Kidney (tissue), 14 donors: Measurements from ENCODE around the gene TMEM255B. TPM values are rescaled to one million over a fixed set of nuclear protein-coding genes. Genes with fewer than 3 reads are reported as not detected.

ENCODE experiments used
- DNase-seq, 5 donors: peaks; one replicate each; pipeline ENCODE4 v3.0.0-alpha.2; 2013 to 2020
- FAIRE-seq: peaks from 2 replicates; lab custom pipeline; 2012; peaks lifted over from hg19 to GRCh38; lab: Jason Lieb, UNC
- H3K27ac ChIP-seq, 2 donors: one replicate each; pipeline ENCODE4 v1.7.0; 2013; ENCODE audit warnings: low read depth in 2 of 2, low read length in 2 of 2, inconsistent platforms in 1 of 2
- H3K27me3 ChIP-seq: one replicate; pipeline ENCODE4 v1.7.1; 2013; ENCODE audit warnings: low read length, inconsistent platforms; ENCODE audit not compliant: control insufficient read depth, insufficient read depth
- H3K36me3 ChIP-seq, 3 donors: one replicate each; pipeline versions ENCODE4 v1.7.0 to v1.7.1; 2013; ENCODE audit warnings: low read length in 3 of 3, control low read depth in 1 of 3, inconsistent platforms in 1 of 3; ENCODE audit not compliant: insufficient read depth in 3 of 3, control insufficient read depth in 2 of 3
- H3K4me1 ChIP-seq, 3 donors: one replicate each; pipeline versions ENCODE4 v1.7.0 to v1.7.1; 2013; ENCODE audit warnings: low read length in 3 of 3, inconsistent platforms in 1 of 3, low read depth in 1 of 3; ENCODE audit not compliant: control insufficient read depth in 2 of 3, insufficient read depth in 2 of 3
- H3K4me3 ChIP-seq, 3 donors: one replicate each; pipeline versions ENCODE4 v1.7.0 to v1.8.1; 2013; ENCODE audit warnings: low read length in 3 of 3, control low read depth in 1 of 3, inconsistent platforms in 1 of 3
- H3K9ac ChIP-seq, 3 donors: one replicate each; pipeline versions ENCODE4 v1.7.0 to v1.7.1; 2013; ENCODE audit warnings: low read length in 3 of 3, control low read depth in 1 of 3, inconsistent platforms in 1 of 3
- H3K9me3 ChIP-seq, 3 donors: one replicate each; pipeline versions ENCODE4 v1.7.0 to v1.7.1; 2013; ENCODE audit warnings: low read length in 3 of 3, control low read depth in 1 of 3, inconsistent platforms in 1 of 3; ENCODE audit not compliant: control insufficient read depth in 2 of 3, insufficient read depth in 1 of 3
- intact Hi-C: fragments of 100-400 bp; cut with DNase I; formaldehyde crosslinking; loops from one replicate; pipeline ENCODE4 v1.11.1; 2022
- polyA plus RNA-seq: library from polyadenylated mRNA; stranded (reverse); fragments of 350-450 nt; fragmentation: Illumina TruSeq; extraction: RNeasy Lipid Tissue Mini Kit (QIAGEN cat#74804); gene quantifications from one replicate; pipeline ENCODE4 v1.2.3, GENCODE V29; 2014; ENCODE audit warnings: low read depth, low replicate concordance; ENCODE audit not compliant: insufficient read depth
- total RNA-seq: library from RNA; stranded (reverse); fragmentation: NEBNext Ultra II Directional; extraction: Animal tissue kit (Norgen Biotek cat#: 25700); gene quantifications from one replicate; pipeline ENCODE4 v1.2.1, GENCODE V29; 2021
- TF ChIP-seq, protein P1 (sequence below): IDR thresholded peaks from 3 replicates; pipeline ENCODE4 v1.5.1; 2012; ENCODE audit warnings: mild to moderate bottlenecking, moderate library complexity, borderline replicate concordance; ENCODE audit not compliant: insufficient read depth; ENCODE audit errors: extremely low read depth
- donor health status: control.
- donor health status: control.
- donor health status: control.
- donor health status: control.
- donor health status: control.
- donor health status: DM: yes; HTN: yes; CAD: no.
- donor health status: Normal renal cell carcinoma (clear cell type).

The TMEM255B gene
- total and polyA plus RNA-seq, 2 donors from 2014 or later: 11.9 to 29.3 TPM

- Histone ChIP-seq H3K27me3 (no peaks in the 10 kb centered on the region), H3K4me1 (no peaks in the 10 kb centered on the region), H3K9me3 (peaks cover 0 to 5% (median 0%) of the 10 kb centered on the region in 3 donors), H3K9ac (no peak overlapping the region), H3K27ac (no peak overlapping the region), H3K4me3 (no peak overlapping the region), H3K36me3 (no peaks in the 10 kb centered on the region)
- peak in 1 of 5 donors; percentile 64 for DNase-seq
- TF ChIP-seq, protein P1, sequence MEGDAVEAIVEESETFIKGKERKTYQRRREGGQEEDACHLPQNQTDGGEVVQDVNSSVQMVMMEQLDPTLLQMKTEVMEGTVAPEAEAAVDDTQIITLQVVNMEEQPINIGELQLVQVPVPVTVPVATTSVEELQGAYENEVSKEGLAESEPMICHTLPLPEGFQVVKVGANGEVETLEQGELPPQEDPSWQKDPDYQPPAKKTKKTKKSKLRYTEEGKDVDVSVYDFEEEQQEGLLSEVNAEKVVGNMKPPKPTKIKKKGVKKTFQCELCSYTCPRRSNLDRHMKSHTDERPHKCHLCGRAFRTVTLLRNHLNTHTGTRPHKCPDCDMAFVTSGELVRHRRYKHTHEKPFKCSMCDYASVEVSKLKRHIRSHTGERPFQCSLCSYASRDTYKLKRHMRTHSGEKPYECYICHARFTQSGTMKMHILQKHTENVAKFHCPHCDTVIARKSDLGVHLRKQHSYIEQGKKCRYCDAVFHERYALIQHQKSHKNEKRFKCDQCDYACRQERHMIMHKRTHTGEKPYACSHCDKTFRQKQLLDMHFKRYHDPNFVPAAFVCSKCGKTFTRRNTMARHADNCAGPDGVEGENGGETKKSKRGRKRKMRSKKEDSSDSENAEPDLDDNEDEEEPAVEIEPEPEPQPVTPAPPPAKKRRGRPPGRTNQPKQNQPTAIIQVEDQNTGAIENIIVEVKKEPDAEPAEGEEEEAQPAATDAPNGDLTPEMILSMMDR: no peak
- intact Hi-C loops: no loop called here
- FAIRE-seq: no peak
Observed at GRCh38 chr13:113804017-113804702, 45.1 kb downstream of the TMEM255B start.

- Histone ChIP-seq H3K9me3 (peaks cover 0 to 9% (median 0%) of the 10 kb centered on the region in 3 donors), H3K4me3 (no peak overlapping the region), H3K27ac (no peak overlapping the region), H3K27me3 (no peaks in the 10 kb centered on the region), H3K36me3 (no peaks in the 10 kb centered on the region), H3K4me1 (no peaks in the 10 kb centered on the region), H3K9ac (no peak overlapping the region)
- intact Hi-C loops: no loop called here
- FAIRE-seq (no peak), DNase-seq (peak in 1 of 5 donors; percentile 74)
- TF ChIP-seq, protein P1: no peak
Observed at GRCh38 chr13:113804703-113805430, 45.8 kb downstream of the TMEM255B start.

DNA sequence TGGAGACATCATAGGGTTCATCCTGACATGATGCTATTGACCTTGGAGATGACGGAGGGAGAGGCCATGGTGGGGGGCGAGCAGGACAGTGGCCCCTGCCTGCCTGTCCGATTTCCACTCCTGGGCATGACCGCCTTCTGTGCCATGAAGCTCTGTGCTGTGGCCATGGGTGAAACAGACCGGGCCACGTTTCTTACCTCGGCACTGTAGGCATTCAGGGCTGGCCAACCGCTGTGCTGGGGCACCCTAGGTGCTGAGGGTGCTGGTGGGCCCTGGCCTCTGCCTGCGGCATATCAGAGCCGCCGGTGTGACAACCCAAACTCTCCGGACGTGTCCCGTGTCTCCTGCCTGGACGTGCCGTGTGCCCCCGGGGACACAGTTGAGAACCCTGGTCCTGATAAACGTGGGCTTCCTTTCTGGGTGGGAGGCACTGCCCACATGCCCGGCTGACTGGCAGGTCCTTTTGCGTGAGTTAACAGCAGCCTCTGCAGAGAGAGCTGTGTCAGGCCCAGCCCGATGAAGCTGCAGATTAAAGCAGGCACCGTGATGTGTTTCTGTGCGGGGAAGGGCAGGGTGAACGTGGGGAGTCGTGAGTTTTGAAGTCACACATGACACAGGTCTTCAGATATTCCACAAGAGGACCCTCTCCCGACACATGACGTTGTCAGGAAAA lies 46.5 kb downstream of the TMEM255B start:
- DNase-seq (peak in 1 of 5 donors; percentile 67), FAIRE-seq (no peak)
- Histone ChIP-seq H3K4me3 (no peak overlapping the region), H3K36me3 (no peaks in the 10 kb centered on the region), H3K9ac (no peak overlapping the region), H3K4me1 (no peaks in the 10 kb centered on the region), H3K9me3 (peaks cover 0 to 9% (median 0%) of the 10 kb centered on the region in 3 donors), H3K27me3 (no peaks in the 10 kb centered on the region), H3K27ac (no peak overlapping the region)
- intact Hi-C loops: no loop called here
- TF ChIP-seq, protein P1: no peak
